HEK293T (cell line): ENCODE data around the gene DNAJC25.

Experiments
- ARNT ChIP-seq: fragments of 450-650 bp; IDR thresholded peaks from 2 replicates; pipeline ENCODE4 v1.6.1; 2017; ENCODE audit warnings: mild to moderate bottlenecking
- BHLHE40 ChIP-seq: fragments of 450-650 bp; IDR thresholded peaks from 2 replicates; pipeline ENCODE4 v1.6.1; 2016; ENCODE audit warnings: mild to moderate bottlenecking, moderate library complexity, borderline replicate concordance
- ELF4 ChIP-seq: fragments of 450-650 bp; IDR thresholded peaks from 2 replicates; pipeline ENCODE4 v1.6.1; 2017; ENCODE audit warnings: antibody characterized with exemption
- FOXA1 ChIP-seq: fragments of 450-650 bp; IDR thresholded peaks from 2 replicates; pipeline ENCODE4 v1.6.1; 2016; ENCODE audit warnings: mild to moderate bottlenecking
- FOXM1 ChIP-seq: fragments of 450-650 bp; IDR thresholded peaks from 2 replicates; pipeline ENCODE4 v1.6.1; 2017; ENCODE audit warnings: mild to moderate bottlenecking, borderline replicate concordance
- HDGF ChIP-seq: fragments of 450-650 bp; IDR thresholded peaks from 2 replicates; pipeline ENCODE4 v1.6.1; 2017; ENCODE audit warnings: antibody characterized with exemption, borderline replicate concordance
- SUZ12 ChIP-seq: fragments of 450-650 bp; IDR thresholded peaks from 2 replicates; pipeline ENCODE4 v1.6.1; 2016; ENCODE audit warnings: mild to moderate bottlenecking
- TARDBP ChIP-seq: fragments of 450-650 bp; IDR thresholded peaks from 2 replicates; pipeline ENCODE4 v1.6.1; 2016
- ZNF384 ChIP-seq: fragments of 450-650 bp; IDR thresholded peaks from 2 replicates; pipeline ENCODE4 v1.6.1; 2016
- TF ChIP-seq, protein P1 (sequence below): fragments of 450-650 bp; IDR thresholded peaks from 2 replicates; pipeline ENCODE4 v1.6.1; 2016

- TF ChIP-seq HDGF (no peak), TARDBP (no peak), FOXA1 (no peak), BHLHE40 (no peak), ZNF384 (no peak), FOXM1 (no peak), SUZ12 (no peak), ARNT (no peak), ELF4 (no peak)
- TF ChIP-seq, protein P1, sequence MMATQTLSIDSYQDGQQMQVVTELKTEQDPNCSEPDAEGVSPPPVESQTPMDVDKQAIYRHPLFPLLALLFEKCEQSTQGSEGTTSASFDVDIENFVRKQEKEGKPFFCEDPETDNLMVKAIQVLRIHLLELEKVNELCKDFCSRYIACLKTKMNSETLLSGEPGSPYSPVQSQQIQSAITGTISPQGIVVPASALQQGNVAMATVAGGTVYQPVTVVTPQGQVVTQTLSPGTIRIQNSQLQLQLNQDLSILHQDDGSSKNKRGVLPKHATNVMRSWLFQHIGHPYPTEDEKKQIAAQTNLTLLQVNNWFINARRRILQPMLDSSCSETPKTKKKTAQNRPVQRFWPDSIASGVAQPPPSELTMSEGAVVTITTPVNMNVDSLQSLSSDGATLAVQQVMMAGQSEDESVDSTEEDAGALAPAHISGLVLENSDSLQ = no peak
These were observed 31.6 kb downstream of the DNAJC25 start for GRCh38 chr9:111662576-111663300.
